Fibroblast of lung (primary cell): Measurements from ENCODE around the gene MLF1. TPM values are rescaled to one million over a fixed set of nuclear protein-coding genes. Genes with fewer than 3 reads are reported as not detected.

Experiments
- DNase-seq, 2 donors: peaks; one replicate each; pipeline versions ENCODE4 v3.0.0 to v3.0.0-alpha.2; 2010; ENCODE audit warnings: low read depth in 2 of 2
- H2AFZ ChIP-seq: 2 replicates; pipeline ENCODE4 v1.5.1; 2012; ENCODE audit warnings: low read length, control low read depth, inconsistent platforms
- H3K27ac ChIP-seq: 2 replicates; pipeline ENCODE4 v1.5.1; 2011; ENCODE audit warnings: low read length, control low read depth; ENCODE audit not compliant: insufficient read depth
- H3K27me3 ChIP-seq: 2 replicates; pipeline ENCODE4 v1.5.1; 2011; ENCODE audit warnings: mild to moderate bottlenecking, low read length; ENCODE audit not compliant: control insufficient read depth, insufficient read depth
- H3K36me3 ChIP-seq: 2 replicates; pipeline ENCODE4 v1.5.1; 2011; ENCODE audit warnings: low read length; ENCODE audit not compliant: control insufficient read depth, insufficient read depth
- H3K4me1 ChIP-seq: 2 replicates; pipeline ENCODE4 v1.5.1; 2011; ENCODE audit warnings: low read length; ENCODE audit not compliant: control insufficient read depth, insufficient read depth; ENCODE audit errors: extremely low read depth
- H3K4me2 ChIP-seq: 2 replicates; pipeline ENCODE4 v1.5.1; 2011; ENCODE audit warnings: low read length, control low read depth; ENCODE audit not compliant: insufficient read depth; ENCODE audit errors: extremely low read depth
- H3K4me3 ChIP-seq, 4 experiments: fragments of 200-600 bp in 1 of 4; sonication (generic) in 1 of 4; replicated peaks in 1 of 4; 2 replicates each; pipeline ENCODE4 v1.5.1; 2011 to 2016; ENCODE audit warnings: low read length in 4 of 4, low read depth in 3 of 4, mild to moderate bottlenecking in 3 of 4, control low read depth in 2 of 4, inconsistent platforms in 1 of 4, mixed read lengths in 1 of 4; ENCODE audit not compliant: insufficient read depth in 1 of 4; ENCODE audit errors: control extremely low read depth in 1 of 4
- H3K79me2 ChIP-seq: 2 replicates; pipeline ENCODE4 v1.5.1; 2012; ENCODE audit warnings: mild to moderate bottlenecking, low read length, inconsistent platforms; ENCODE audit not compliant: control insufficient read depth, insufficient read depth
- H3K9ac ChIP-seq: 2 replicates; pipeline ENCODE4 v1.5.1; 2011; ENCODE audit warnings: mild to moderate bottlenecking, low read length, control low read depth; ENCODE audit not compliant: insufficient read depth
- H3K9me3 ChIP-seq: 2 replicates; pipeline ENCODE4 v1.5.1; 2012; ENCODE audit warnings: low read depth, low read length; ENCODE audit not compliant: control insufficient read depth, insufficient read depth
- H4K20me1 ChIP-seq: 2 replicates; pipeline ENCODE4 v1.5.1; 2011; ENCODE audit warnings: low read length; ENCODE audit not compliant: control insufficient read depth, insufficient read depth; ENCODE audit errors: extremely low read depth
- CTCF ChIP-seq, 2 donors: IDR thresholded peaks in 1 of 2; conservative IDR thresholded peaks in 1 of 2; 1 replicate in 1 of 2; 2 replicates in 1 of 2; pipeline ENCODE4 v1.5.1; 2011 to 2012; ENCODE audit warnings: low read length in 2 of 2, control low read depth in 1 of 2, inconsistent platforms in 1 of 2, low read depth in 1 of 2, mild to moderate bottlenecking in 1 of 2
- EZH2 ChIP-seq: IDR thresholded peaks from 2 replicates; pipeline ENCODE4 v1.5.1; 2012; ENCODE audit warnings: low read length, control low read depth, mild to moderate bottlenecking; ENCODE audit errors: missing control alignments
- polyA plus RNA-seq, 2 donors: library from polyadenylated mRNA; depleted of rRNA in 1 of 2; stranded (reverse) in 1 of 2; unstranded in 1 of 2; fragments of >200 nt; gene quantifications; 2 replicates each; pipeline ENCODE4 v1.2.1, GENCODE V29; 2011 to 2012; ENCODE audit warnings: missing spikeins in 1 of 2
- total RNA-seq: library from RNA; depleted of rRNA; stranded (reverse); fragments of >200 nt; gene quantifications from 2 replicates; pipeline ENCODE4 v1.2.1, GENCODE V29; 2014

MLF1 gene
- total and polyA plus RNA-seq, 2 donors (not counting 1 experiment from before 2014, with no cell fraction given), result 6.9 to 7.9 TPM

DNA sequence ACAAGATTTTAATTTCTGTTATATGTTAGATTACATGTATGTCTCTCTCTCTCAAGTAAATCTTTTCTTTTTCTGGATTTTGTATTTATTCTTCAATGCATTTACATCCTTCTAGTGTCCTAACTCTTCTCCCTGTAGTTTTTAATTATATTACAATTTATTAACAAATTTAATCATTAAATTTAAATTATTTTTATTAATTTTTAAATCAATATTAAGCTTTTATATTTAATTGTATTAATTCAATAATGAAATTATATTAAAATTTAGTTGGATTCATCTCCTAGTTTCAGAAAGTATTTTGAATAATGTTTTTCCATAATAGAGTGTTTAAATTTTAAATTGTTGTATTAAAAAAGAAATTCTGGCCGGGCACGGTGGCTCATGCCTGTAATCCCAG is 29.8 kb downstream of the MLF1 start:
- H3K27me3 ChIP-seq, result no peaks in the 10 kb centered on the region
- H3K9me3 ChIP-seq, result no peaks in the 10 kb centered on the region
- no peak overlapping the region for H3K4me3 ChIP-seq
- DNase-seq, result no peak
- no peaks in the 10 kb centered on the region for H3K79me2 ChIP-seq
- H3K36me3 ChIP-seq, result no peaks in the 10 kb centered on the region
- no peak overlapping the region for H3K27ac ChIP-seq
- no peaks in the 10 kb centered on the region for H3K4me1 ChIP-seq
- H3K4me2 ChIP-seq, result no peak overlapping the region
- no peak for TF ChIP-seq CTCF (conservative IDR thresholded peaks at IDR 0.05 in 1 of 2, IDR thresholded peaks at IDR 0.05 in 1 of 2; ENCODE audit: low read depth in 1 of 2, low read length in 2 of 2)
- no peak for TF ChIP-seq EZH2
- no peak overlapping the region for H2AFZ ChIP-seq
- H4K20me1 ChIP-seq, result no peaks in the 10 kb centered on the region
- no peak overlapping the region for H3K9ac ChIP-seq

- H3K27me3 ChIP-seq, result no peaks in the 10 kb centered on the region
- no peak overlapping the region for H3K27ac ChIP-seq
- TF ChIP-seq CTCF (conservative IDR thresholded peaks at IDR 0.05 in 1 of 2, IDR thresholded peaks at IDR 0.05 in 1 of 2; ENCODE audit: low read depth in 1 of 2, low read length in 2 of 2) (no peak), EZH2 (no peak)
- no peak overlapping the region for H3K9ac ChIP-seq
- no peaks in the 10 kb centered on the region for H3K9me3 ChIP-seq
- no peaks in the 10 kb centered on the region for H3K4me1 ChIP-seq
- H3K79me2 ChIP-seq, result no peaks in the 10 kb centered on the region
- DNase-seq, result no peak
- no peak overlapping the region for H2AFZ ChIP-seq
- H4K20me1 ChIP-seq, result no peaks in the 10 kb centered on the region
- no peak overlapping the region for H3K4me2 ChIP-seq
- H3K36me3 ChIP-seq, result no peaks in the 10 kb centered on the region
- no peak overlapping the region for H3K4me3 ChIP-seq
These were observed 31.2 kb downstream of the MLF1 start for GRCh38 chr3:158602227-158602626.

GRCh38 chr3:158617982-158618875 is 47.2 kb downstream of the MLF1 start:
- H2AFZ ChIP-seq, result no peak overlapping the region
- TF ChIP-seq EZH2, result no peak
- TF ChIP-seq CTCF (conservative IDR thresholded peaks at IDR 0.05 in 1 of 2, IDR thresholded peaks at IDR 0.05 in 1 of 2; ENCODE audit: low read depth in 1 of 2, low read length in 2 of 2), result no peak
- H3K27ac ChIP-seq, result no peak overlapping the region
- H3K36me3 ChIP-seq, result no peaks in the 10 kb centered on the region
- no peaks in the 10 kb centered on the region for H3K27me3 ChIP-seq
- no peaks in the 10 kb centered on the region for H3K9me3 ChIP-seq
- DNase-seq, result no peak
- H3K9ac ChIP-seq, result no peak overlapping the region
- H3K79me2 ChIP-seq, result no peaks in the 10 kb centered on the region
- H3K4me3 ChIP-seq, result no peak overlapping the region
- no peak overlapping the region for H3K4me2 ChIP-seq
- no peaks in the 10 kb centered on the region for H4K20me1 ChIP-seq
- H3K4me1 ChIP-seq, result no peaks in the 10 kb centered on the region
